ENCODE measurements around the gene FGA.
A peak's percentile ranks its signal among the peaks of the same experiment; 100 is the strongest.

FGA gene

GRCh38 chr4:154578919-154579318 is 11.6 kb downstream of the FGA start:
- no peak for DNase-seq

DNA sequence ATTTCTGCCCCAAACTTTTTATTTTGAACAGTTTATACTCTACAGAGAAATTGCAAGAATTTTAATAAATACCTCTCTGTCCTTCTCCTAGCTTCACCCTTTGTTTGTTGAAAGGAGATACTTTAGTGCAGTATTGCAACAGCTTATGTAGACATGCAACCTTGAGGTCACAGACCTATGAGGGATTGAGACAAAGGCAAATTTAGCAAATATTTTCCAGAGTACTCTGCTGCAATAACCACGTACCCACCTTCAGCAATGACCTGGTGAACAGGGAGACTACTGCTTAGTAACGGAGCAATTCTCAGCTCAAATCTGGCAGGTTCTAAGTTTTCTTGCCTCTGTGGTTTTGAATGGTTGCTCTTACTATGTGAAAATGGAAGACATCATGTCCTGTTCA is 13.2 kb downstream of the FGA start:
- no peak for DNase-seq

GRCh38 chr4:154574311-154574710 is 16.2 kb downstream of the FGA start:
- no peak for DNase-seq

DNA sequence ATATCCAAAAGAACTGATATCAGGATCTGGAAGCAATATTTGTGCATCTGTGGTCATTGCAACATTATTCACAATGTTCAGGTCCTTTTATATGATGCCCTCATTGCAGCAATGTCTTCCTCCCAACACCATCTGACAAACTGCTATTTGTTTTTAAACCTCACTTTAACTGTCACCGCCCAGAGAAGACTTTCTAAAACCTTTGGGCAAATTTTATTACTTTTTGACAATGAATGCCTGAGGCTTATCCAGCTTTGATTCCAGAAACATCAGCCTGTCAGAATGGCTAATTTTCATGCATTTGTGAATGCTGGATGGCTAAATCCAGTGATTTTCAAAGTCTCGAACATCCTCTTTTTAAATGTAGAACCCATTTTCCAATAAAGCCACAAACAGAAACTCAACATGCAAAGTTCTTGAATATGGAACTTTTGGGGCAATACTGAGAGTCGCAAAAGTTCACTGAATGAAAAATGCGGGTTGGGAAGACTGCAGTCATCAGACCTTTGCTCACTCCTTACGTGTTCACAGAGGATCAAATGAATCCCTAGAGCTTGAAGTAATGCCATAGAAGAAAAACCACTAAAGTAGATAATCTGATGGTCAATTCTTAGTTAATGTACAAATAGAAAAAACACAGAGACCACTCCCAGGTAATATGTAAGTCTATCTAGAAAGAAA is 17.2 kb downstream of the FGA start:
- DNase-seq: no peak

DNA sequence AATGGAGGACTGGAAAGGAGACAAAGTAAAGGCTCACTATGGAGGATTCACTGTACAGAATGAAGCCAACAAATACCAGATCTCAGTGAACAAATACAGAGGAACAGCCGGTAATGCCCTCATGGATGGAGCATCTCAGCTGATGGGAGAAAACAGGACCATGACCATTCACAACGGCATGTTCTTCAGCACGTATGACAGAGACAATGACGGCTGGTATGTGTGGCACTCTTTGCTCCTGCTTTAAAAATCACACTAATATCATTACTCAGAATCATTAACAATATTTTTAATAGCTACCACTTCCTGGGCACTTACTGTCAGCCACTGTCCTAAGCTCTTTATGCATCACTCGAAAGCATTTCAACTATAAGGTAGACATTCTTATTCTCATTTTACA is 21.0 kb downstream of the FGA start:
- DNase-seq: no peak

DNA sequence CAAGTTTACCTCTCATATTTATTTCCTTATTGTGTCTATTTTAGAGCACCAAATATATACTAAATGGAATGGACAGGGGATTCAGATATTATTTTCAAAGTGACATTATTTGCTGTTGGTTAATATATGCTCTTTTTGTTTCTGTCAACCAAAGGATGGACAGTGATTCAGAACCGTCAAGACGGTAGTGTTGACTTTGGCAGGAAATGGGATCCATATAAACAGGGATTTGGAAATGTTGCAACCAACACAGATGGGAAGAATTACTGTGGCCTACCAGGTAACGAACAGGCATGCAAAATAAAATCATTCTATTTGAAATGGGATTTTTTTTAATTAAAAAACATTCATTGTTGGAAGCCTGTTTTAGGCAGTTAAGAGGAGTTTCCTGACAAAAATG is 21.5 kb downstream of the FGA start:
- no peak for DNase-seq

GRCh38 chr4:154566639-154567204 is 23.8 kb downstream of the FGA start:
- DNase-seq: no peak

GRCh38 chr4:154565704-154566103 is 24.8 kb downstream of the FGA start:
- DNase-seq: no peak

DNA sequence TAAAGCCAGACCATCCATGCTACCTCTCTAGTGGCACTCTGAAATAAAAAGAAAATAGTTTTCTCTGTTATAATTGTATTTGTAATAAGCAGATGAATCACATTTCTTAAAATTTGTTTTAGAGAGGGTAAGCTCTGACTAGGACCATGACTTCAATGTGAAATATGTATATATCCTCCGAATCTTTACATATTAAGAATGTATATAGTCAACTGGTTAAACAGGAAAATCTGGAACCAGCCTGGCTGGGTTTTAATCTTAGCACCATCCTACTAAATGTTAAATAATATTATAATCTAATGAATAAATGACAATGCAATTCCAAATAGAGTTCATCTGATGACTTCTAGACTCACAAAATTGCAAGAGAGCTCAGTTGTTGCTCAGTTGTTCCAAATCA is 26.2 kb downstream of the FGA start:
- no peak for DNase-seq

DNA sequence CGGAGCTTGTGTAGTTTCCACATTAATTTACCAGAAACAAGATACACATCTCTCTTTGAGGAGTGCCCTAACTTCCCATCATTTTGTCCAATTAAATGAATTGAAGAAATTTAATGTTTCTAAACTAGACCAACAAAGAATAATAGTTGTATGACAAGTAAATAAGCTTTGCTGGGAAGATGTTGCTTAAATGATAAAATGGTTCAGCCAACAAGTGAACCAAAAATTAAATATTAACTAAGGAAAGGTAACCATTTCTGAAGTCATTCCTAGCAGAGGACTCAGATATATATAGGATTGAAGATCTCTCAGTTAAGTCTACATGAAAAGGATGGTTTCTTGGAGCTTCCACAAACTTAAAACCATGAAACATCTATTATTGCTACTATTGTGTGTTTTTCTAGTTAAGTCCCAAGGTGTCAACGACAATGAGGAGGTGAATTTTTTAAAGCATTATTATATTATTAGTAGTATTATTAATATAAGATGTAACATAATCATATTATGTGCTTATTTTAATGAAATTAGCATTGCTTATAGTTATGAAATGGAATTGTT is 27.8 kb downstream of the FGA start, which contains the start of gene FGB:
Gene FGB (plus strand): TSS at position 315 of the 558 bp plus-strand sequence. CDS start 8 bp downstream, at position 323.
- no peak for DNase-seq

- DNase-seq: no peak
These were observed 29.7 kb downstream of the FGA start for GRCh38 chr4:154560824-154561231.

DNA sequence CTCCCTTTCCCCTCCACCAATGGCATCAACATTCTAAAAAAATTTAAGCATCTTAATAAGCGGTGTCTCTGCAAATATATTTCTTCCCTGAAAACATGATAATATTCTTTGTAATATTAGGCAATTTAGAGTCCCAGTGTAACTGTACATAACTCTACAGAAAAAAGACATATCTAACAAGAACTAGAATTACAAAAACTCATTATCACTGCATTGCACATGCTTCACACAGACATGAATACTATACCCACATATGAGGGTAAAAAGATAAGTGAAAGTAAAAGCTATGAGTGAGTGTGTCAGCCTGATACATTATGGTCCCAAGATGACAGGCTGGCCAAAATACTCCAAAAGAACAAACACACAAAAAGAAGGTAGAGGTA is 30.1 kb downstream of the FGA start:
- no peak for DNase-seq

GRCh38 chr4:154559494-154560418 is 30.8 kb downstream of the FGA start:
- peak in 1 of 2 donors; percentile 21 for DNase-seq

DNA sequence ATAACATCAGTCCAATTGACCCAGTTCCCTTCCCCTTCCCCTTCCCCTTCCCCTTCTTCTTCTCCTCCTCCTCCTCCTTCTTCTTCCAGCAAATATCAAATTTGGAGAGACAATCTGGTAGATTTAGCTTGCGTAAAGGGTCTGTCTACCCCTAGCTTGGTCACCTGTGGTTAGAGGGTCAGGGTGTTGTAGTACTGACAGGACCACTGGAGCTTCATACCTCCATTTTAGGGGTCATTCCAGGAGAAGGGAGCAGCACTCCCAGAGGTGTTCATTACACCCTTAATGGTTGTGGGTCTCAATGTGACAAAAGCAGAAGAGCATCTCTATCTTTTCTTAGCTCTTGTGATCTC is 31.4 kb downstream of the FGA start:
- DNase-seq: no peak

DNA sequence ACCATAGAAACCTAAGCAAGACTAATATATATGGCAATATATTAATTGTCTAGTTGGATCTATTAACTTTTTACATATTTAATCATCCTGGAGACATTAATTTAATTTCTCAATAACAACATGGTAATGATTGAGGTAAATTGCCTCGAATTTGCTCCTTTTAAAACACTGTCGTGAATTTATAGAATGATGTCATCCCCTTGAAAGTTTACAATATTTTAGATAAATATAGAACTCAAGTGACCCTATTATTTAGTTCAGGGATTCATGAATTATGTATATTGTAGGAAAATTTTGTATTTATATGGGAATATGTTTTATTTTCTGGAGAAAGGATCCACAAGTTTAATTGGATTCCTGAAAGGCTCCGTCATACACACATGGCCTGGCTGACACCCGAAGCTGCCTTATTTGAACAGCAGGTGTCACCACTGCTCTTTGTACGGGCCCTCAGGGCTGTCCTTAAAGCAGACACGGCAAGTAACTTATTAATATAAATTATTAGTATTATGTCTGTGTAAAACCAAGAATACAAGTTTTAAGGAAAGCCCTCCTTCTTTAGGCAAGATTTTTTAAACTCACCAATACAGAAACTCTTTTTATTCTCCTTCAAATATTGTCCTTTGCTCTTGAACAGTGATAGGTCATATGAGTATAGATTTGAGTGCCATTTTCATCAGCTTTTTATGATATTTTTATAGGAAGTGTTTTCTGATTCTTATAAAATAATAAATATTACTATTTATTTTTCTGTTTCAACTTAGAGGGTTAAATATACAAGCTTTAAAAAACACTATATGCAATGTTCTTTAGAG is 38.5 kb downstream of the FGA start:
- peak; percentile 76 to 80 for DNase-seq

DNA sequence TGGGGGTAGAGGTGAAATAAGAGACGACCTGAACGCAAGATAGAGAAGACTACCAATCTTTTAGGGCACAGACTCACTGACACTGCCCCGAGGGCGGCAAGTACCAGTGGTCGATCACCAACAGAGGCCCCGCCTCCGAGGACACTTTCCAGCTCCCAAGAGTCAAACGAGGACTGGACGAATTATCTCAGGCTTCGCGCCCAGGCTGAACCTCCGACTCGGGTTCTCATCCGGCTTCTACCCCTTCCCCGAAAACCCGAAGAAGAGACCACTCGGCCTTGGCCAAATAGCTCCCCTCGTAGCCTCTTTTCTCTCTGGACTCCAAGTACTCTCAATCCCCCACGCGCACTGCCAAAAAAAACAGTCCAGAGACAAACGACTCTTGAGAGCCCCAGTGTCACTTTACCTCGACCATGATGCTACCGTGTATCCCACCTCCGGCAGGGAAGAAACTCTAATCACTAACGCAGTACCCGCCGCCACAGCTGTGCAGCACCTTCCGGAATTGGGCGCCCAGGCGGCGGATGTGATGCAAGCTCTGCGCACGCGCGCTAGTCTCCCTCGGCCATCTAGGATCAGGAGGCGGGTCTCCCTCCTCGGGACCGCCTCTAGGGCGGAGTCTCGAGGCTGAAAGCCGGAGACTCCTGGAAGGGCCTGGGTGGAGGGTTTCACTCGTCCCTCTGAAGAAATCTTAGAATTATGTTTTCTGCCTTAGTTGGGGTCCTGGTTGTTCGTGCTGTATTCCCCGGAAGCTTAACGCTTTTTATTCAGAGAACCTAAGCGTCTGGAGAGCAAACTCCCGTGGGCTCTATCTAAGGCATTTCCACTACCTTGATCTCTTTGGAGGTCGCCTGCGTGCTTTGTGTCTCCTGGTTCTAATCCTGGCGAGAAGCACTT is 40.4 kb downstream of the FGA start, which contains the start of gene PLRG1:
Gene PLRG1 (minus strand): TSS at position 507 of the 897 bp plus-strand sequence. CDS start 92 bp downstream, at position 415.
- DNase-seq: peak; percentile 96

GRCh38 chr4:154545689-154546088 is 44.9 kb downstream of the FGA start:
- no peak for DNase-seq

GRCh38 chr4:154542271-154542879 is 48.2 kb downstream of the FGA start:
- no peak for DNase-seq
